Measurements from ENCODE around the gene ANO3. TPM values are rescaled to one million over a fixed set of nuclear protein-coding genes. Genes with fewer than 3 reads are reported as not detected.

The ANO3 gene
- total and polyA plus RNA-seq, 2 of the 4 experiments (the other 2 are of a cell fraction): 0.02 to 0.18 TPM

GRCh38 chr11:26571861-26572654, 240.1 kb downstream of the ANO3 start, which contains the start of gene MUC15:
MUC15 (minus strand) TSS chr11:26572263; CDS start chr11:26567094, 5,169 bp downstream.
- Histone ChIP-seq H2AK5ac (ENCODE audit: low read depth, low read length) (no peak within 1 kb of the TSS), H3K9me3 (ENCODE audit: control insufficient read depth, insufficient read depth, low read length) (no peaks in the 10 kb centered on the region), H2AK9ac (replicated peaks; ENCODE audit: low read depth, low read length, poor library complexity) (no peak within 1 kb of the TSS), H3K27ac (ENCODE audit: insufficient read depth, low read length) (no peak within 1 kb of the TSS), H3K4ac (ENCODE audit: low read depth, low read length) (no peak within 1 kb of the TSS), H4K8ac (ENCODE audit: low read depth in 2 of 2, low read length in 2 of 2) (no peak within 1 kb of the TSS), H3K4me1 (ENCODE audit: control insufficient read depth, insufficient read depth, low read length) (no peaks in the 10 kb centered on the region), H4K91ac (ENCODE audit: insufficient read depth, low read depth, low read length) (no peak within 1 kb of the TSS), H2BK15ac (ENCODE audit: low read depth, low read length) (no peak within 1 kb of the TSS), H3K27me3 (ENCODE audit: control insufficient read depth, insufficient read depth, low read length) (no peaks in the 10 kb centered on the region), H3K56ac (ENCODE audit: extremely low read depth, insufficient read depth, low read length) (no peak within 1 kb of the TSS), H2BK5ac (ENCODE audit: low read depth, low read length, poor library complexity, severe bottlenecking) (no peak within 1 kb of the TSS), H2BK120ac (ENCODE audit: low read depth, low read length) (no peak within 1 kb of the TSS), H3K23ac (ENCODE audit: low read depth, low read length) (no peak within 1 kb of the TSS), H3K79me1 (ENCODE audit: low read depth in 1 of 2, low read length in 2 of 2) (no peaks in the 10 kb centered on the region), H2BK20ac (ENCODE audit: low read depth, low read length) (no peak within 1 kb of the TSS), H4K20me1 (ENCODE audit: insufficient read depth, low read length) (no peaks in the 10 kb centered on the region), H3K14ac (replicated peaks; ENCODE audit: low read depth, low read length) (no peak within 1 kb of the TSS), H3K9me1 (ENCODE audit: insufficient read depth, low read length) (no peaks in the 10 kb centered on the region), H2AFZ (replicated peaks; ENCODE audit: low read length, poor library complexity) (no peak within 1 kb of the TSS), H3K18ac (ENCODE audit: low read depth, low read length) (no peak within 1 kb of the TSS), H3K9ac (ENCODE audit: low read depth, low read length) (no peak within 1 kb of the TSS), H4K5ac (ENCODE audit: low read depth, low read length) (no peak within 1 kb of the TSS), H3K4me2 (ENCODE audit: low read depth, low read length) (no peak within 1 kb of the TSS), H3K36me3 (ENCODE audit: control insufficient read depth, insufficient read depth, low read length) (no peaks in the 10 kb centered on the region), H3K4me3 (ENCODE audit: insufficient read depth, low read depth, low read length) (no peak within 1 kb of the TSS)
- ChIA-PET CTCF (no interaction called here), POLR2A (ENCODE audit: unreplicated experiment) (no interaction called here)
- BruUV-seq (replicated peaks): no TSS peak
- ATAC-seq (ENCODE audit: low read depth) (no peak), DNase-seq (no peak)
- TF ChIP-seq MAZ (IDR thresholded peaks at IDR 0.05; ENCODE audit: borderline replicate concordance, low read depth, low read length) (no peak), CTCF (conservative IDR thresholded peaks at IDR 0.05; ENCODE audit: low read depth, low read length) (no peak)
- intact Hi-C loops (cut with micrococcal nuclease) (no loop called here), dilution Hi-C loops (cut with HindIII; ENCODE audit: low sequenced_read_pairs, unreplicated experiment) (no loop called here), in situ Hi-C loops (cut with MboI; ENCODE audit: low sequenced_read_pairs) (no loop called here)
- WGBS, 2 experiments (ENCODE audit: extremely low coverage in 2 of 2, insufficient read length in 1 of 2): 60% methylated on average over 1 of the region's 12 CpGs; no CpG with 5 or more reads in 1 of the 2 experiments
